HG02642 (cell line): ENCODE data around the gene NAPB.
"Not testable (repeated sequence)": the region's sequence is repeated elsewhere in the genome, so short reads cannot be mapped to it uniquely, and the experiment has no call there.

ENCODE experiments used
- ATAC-seq: cut with Tn5 transposase; IDR thresholded peaks from one replicate; pipeline ENCODE4 v1.9.1; 2021; ENCODE audit warnings: mild to moderate bottlenecking; ENCODE audit not compliant: unreplicated experiment, poor library complexity

The NAPB gene

GRCh38 chr20:23420943-23421931 is at the start of gene NAPB:
Gene NAPB (minus strand): TSS chr20:23421488. CDS start chr20:23421402, 86 bp downstream.
- peak; percentile 97 for ATAC-seq

- ATAC-seq: not testable (repeated sequence)
Observed at GRCh38 chr20:23466961-23467360, 45.7 kb upstream of the NAPB start.

- no peak for ATAC-seq
Observed at GRCh38 chr20:23461180-23461579, 39.9 kb upstream of the NAPB start.

- ATAC-seq: no peak
Observed at GRCh38 chr20:23459461-23460150, 38.3 kb upstream of the NAPB start.

- ATAC-seq: no peak
Observed at GRCh38 chr20:23456873-23457272, 35.6 kb upstream of the NAPB start.

GRCh38 chr20:23456409-23456808 is 35.1 kb upstream of the NAPB start:
- no peak for ATAC-seq

GRCh38 chr20:23455639-23456038 is 34.4 kb upstream of the NAPB start:
- no peak for ATAC-seq

- ATAC-seq: no peak
Observed at GRCh38 chr20:23454816-23455215, 33.5 kb upstream of the NAPB start.

- no peak for ATAC-seq
Observed at GRCh38 chr20:23453549-23454543, 32.6 kb upstream of the NAPB start.

- ATAC-seq: no peak
Observed at GRCh38 chr20:23452776-23453175, 31.5 kb upstream of the NAPB start, which contains the start of gene CST11. Gene CST11 (minus strand): TSS chr20:23452876. CDS start chr20:23452811, 65 bp downstream.

GRCh38 chr20:23451956-23452487 is 30.7 kb upstream of the NAPB start:
- ATAC-seq: no peak

GRCh38 chr20:23450877-23451276 is 29.6 kb upstream of the NAPB start:
- no peak for ATAC-seq

- no peak for ATAC-seq
Observed at GRCh38 chr20:23449421-23449820, 28.1 kb upstream of the NAPB start.

GRCh38 chr20:23448167-23448566 is 26.9 kb upstream of the NAPB start:
- ATAC-seq: no peak

- ATAC-seq: peak; percentile 58
Observed at GRCh38 chr20:23446505-23446904, 25.2 kb upstream of the NAPB start.

GRCh38 chr20:23445596-23446217 is 24.4 kb upstream of the NAPB start:
- no peak for ATAC-seq

GRCh38 chr20:23444859-23445258 is 23.6 kb upstream of the NAPB start:
- no peak for ATAC-seq

GRCh38 chr20:23442436-23442835 is 21.1 kb upstream of the NAPB start:
- ATAC-seq: no peak

- peak; percentile 77 for ATAC-seq
Observed at GRCh38 chr20:23441850-23442313, 20.6 kb upstream of the NAPB start.
